ENCODE measurements around the gene FLT3.
"Not testable (repeated sequence)": the region's sequence is repeated elsewhere in the genome, so short reads cannot be mapped to it uniquely, and the experiment has no call there.

The FLT3 gene

GRCh38 chr13:28100150-28101121 lies at the start of gene FLT3:
Gene FLT3, minus strand, starts transcription at chr13:28100576. Its CDS starts 66 bp downstream, at chr13:28100510.
- no peak for DNase-seq (ENCODE audit: low spot score)

- DNase-seq (ENCODE audit: low spot score), result no peak
Measured at GRCh38 chr13:28147495-28147894, 47.1 kb upstream of the FLT3 start.

- DNase-seq (ENCODE audit: low spot score), result no peak
Measured at GRCh38 chr13:28145049-28145448, 44.7 kb upstream of the FLT3 start.

- not testable (repeated sequence) for DNase-seq (ENCODE audit: low spot score)
Measured at GRCh38 chr13:28141542-28141941, 41.2 kb upstream of the FLT3 start.

GRCh38 chr13:28140433-28141125 lies 40.2 kb upstream of the FLT3 start:
- no peak for DNase-seq (ENCODE audit: low spot score)

- DNase-seq (ENCODE audit: low spot score), result peak; percentile 77
Measured at GRCh38 chr13:28138756-28139470, 38.5 kb upstream of the FLT3 start.

- DNase-seq (ENCODE audit: low spot score), result peak; percentile 90
Measured at GRCh38 chr13:28138012-28138755, 37.8 kb upstream of the FLT3 start, which contains the start of gene PAN3. Gene PAN3, plus strand, starts transcription at chr13:28138545. Its CDS starts 113 bp downstream, at chr13:28138658.

GRCh38 chr13:28137596-28137995 lies 37.2 kb upstream of the FLT3 start:
- DNase-seq (ENCODE audit: low spot score), result peak; percentile 54

- DNase-seq (ENCODE audit: low spot score), result peak; percentile 18
Measured at GRCh38 chr13:28136916-28137315, 36.5 kb upstream of the FLT3 start.

- DNase-seq (ENCODE audit: low spot score), result no peak
Measured at GRCh38 chr13:28131646-28132045, 31.3 kb upstream of the FLT3 start.

- no peak for DNase-seq (ENCODE audit: low spot score)
Measured at GRCh38 chr13:28129911-28130693, 29.7 kb upstream of the FLT3 start.

GRCh38 chr13:28128926-28129325 lies 28.6 kb upstream of the FLT3 start:
- no peak for DNase-seq (ENCODE audit: low spot score)

GRCh38 chr13:28128030-28128429 lies 27.7 kb upstream of the FLT3 start:
- DNase-seq (ENCODE audit: low spot score), result no peak

- DNase-seq (ENCODE audit: low spot score), result no peak
Measured at GRCh38 chr13:28121224-28121623, 20.8 kb upstream of the FLT3 start.

GRCh38 chr13:28120317-28120716 lies 19.9 kb upstream of the FLT3 start:
- DNase-seq (ENCODE audit: low spot score), result no peak

GRCh38 chr13:28117689-28118377 lies 17.5 kb upstream of the FLT3 start:
- peak; percentile 27 for DNase-seq (ENCODE audit: low spot score)

- no peak for DNase-seq (ENCODE audit: low spot score)
Measured at GRCh38 chr13:28116736-28117135, 16.4 kb upstream of the FLT3 start.

GRCh38 chr13:28110414-28110813 lies 10.0 kb upstream of the FLT3 start:
- DNase-seq (ENCODE audit: low spot score), result no peak

- DNase-seq (ENCODE audit: low spot score), result no peak
Measured at GRCh38 chr13:28106976-28107375, 6.6 kb upstream of the FLT3 start.

GRCh38 chr13:28101886-28102285 lies 1.5 kb upstream of the FLT3 start:
- DNase-seq (ENCODE audit: low spot score), result not testable (repeated sequence)
